H1 (cell line): ENCODE data around the gene TMX3. TPM values are rescaled to one million over a fixed set of nuclear protein-coding genes. Genes with fewer than 3 reads are reported as not detected.

Experiments
- CTCF ChIA-PET: fragments of 300-600 bp; sonication (Branson Sonifier 250); formaldehyde crosslinking; loops from one replicate; lab custom pipeline; 2021; ENCODE audit not compliant: partially characterized antibody; lab: Charles Lee
- POLR2A ChIA-PET: fragments of 300-600 bp; sonication (Branson Sonifier 250); formaldehyde crosslinking; loops from one replicate; lab custom pipeline; 2021; ENCODE audit warnings: inconsistent platforms; ENCODE audit not compliant: partially characterized antibody; lab: Charles Lee
- DNase-seq, 2 experiments: peaks; one replicate each; pipeline versions ENCODE4 v3.0.0 to v3.0.0-alpha.2; 2010 to 2022; ENCODE audit warnings: low spot score in 2 of 2, low read depth in 1 of 2, mixed read lengths in 1 of 2
- FAIRE-seq: peaks from 2 replicates; lab custom pipeline; 2011; peaks lifted over from hg19 to GRCh38; lab: Jason Lieb, UNC
- H2AFZ ChIP-seq: 2 replicates; pipeline ENCODE4 v1.8.1; 2012; ENCODE audit warnings: low read length, inconsistent platforms
- H2AK5ac ChIP-seq: 2 replicates; pipeline ENCODE4 v1.6.1; 2013; ENCODE audit warnings: low read depth, low read length
- H2BK120ac ChIP-seq: replicated peaks from 2 replicates; pipeline ENCODE3; 2013; ENCODE audit warnings: low read depth, low read length, inconsistent platforms
- H2BK12ac ChIP-seq: 2 replicates; pipeline ENCODE4 v1.6.1; 2013; ENCODE audit warnings: low read depth, low read length
- H2BK15ac ChIP-seq: 2 replicates; pipeline ENCODE4 v1.6.1; 2013; ENCODE audit warnings: low read length
- H2BK20ac ChIP-seq: 2 replicates; pipeline ENCODE4 v1.6.1; 2013; ENCODE audit warnings: low read length
- H2BK5ac ChIP-seq: 2 replicates; pipeline ENCODE4 v1.6.1; 2013; ENCODE audit warnings: low read depth, low read length
- H3K14ac ChIP-seq: 2 replicates; pipeline ENCODE4 v1.6.1; 2013; ENCODE audit warnings: inconsistent platforms; ENCODE audit not compliant: insufficient read length
- H3K18ac ChIP-seq: 2 replicates; pipeline ENCODE4 v1.6.1; 2013; ENCODE audit warnings: low read length; ENCODE audit errors: extremely low read depth
- H3K23ac ChIP-seq: 2 replicates; pipeline ENCODE4 v1.6.1; 2013; ENCODE audit warnings: inconsistent platforms; ENCODE audit not compliant: insufficient read length
- H3K23me2 ChIP-seq: 2 replicates; pipeline ENCODE4 v1.6.1; 2013; ENCODE audit warnings: low read depth, low read length
- H3K27ac ChIP-seq: 2 replicates; pipeline ENCODE4 v1.6.1; 2011; ENCODE audit warnings: low read depth, low read length, inconsistent platforms
- H3K27me3 ChIP-seq, 4 experiments: replicated peaks in 1 of 4; 1 replicate in 1 of 4; 2 replicates in 3 of 4; pipeline versions ENCODE4 v1.6.1 to v1.8.1; 2011 to 2013; ENCODE audit warnings: low read length in 3 of 4, mild to moderate bottlenecking in 3 of 4, inconsistent platforms in 2 of 4, mixed read lengths in 2 of 4, moderate library complexity in 1 of 4; ENCODE audit not compliant: control insufficient read depth in 3 of 4, insufficient read depth in 3 of 4; ENCODE audit errors: extremely low read depth in 1 of 4
- H3K36me3 ChIP-seq, 4 experiments: 2 replicates each; pipeline versions ENCODE4 v1.6.1 to v1.8.1; 2011 to 2013; ENCODE audit warnings: mild to moderate bottlenecking in 4 of 4, low read length in 3 of 4, moderate library complexity in 2 of 4, control low read depth in 1 of 4, inconsistent platforms in 1 of 4; ENCODE audit not compliant: insufficient read depth in 4 of 4, control insufficient read depth in 2 of 4
- H3K4ac ChIP-seq: replicated peaks from 2 replicates; pipeline ENCODE3; 2013; ENCODE audit warnings: low read length, low read depth, mixed read lengths, inconsistent platforms; ENCODE audit not compliant: insufficient read length
- H3K4me1 ChIP-seq, 4 experiments: replicated peaks in 1 of 4; 1 replicate in 1 of 4; 2 replicates in 3 of 4; pipeline versions ENCODE4 v1.6.1 to v1.8.1; 2011 to 2013; ENCODE audit warnings: low read length in 3 of 4, inconsistent platforms in 2 of 4, mixed read lengths in 1 of 4; ENCODE audit not compliant: insufficient read depth in 4 of 4, control insufficient read depth in 3 of 4
- H3K4me2 ChIP-seq, 2 experiments: 2 replicates each; pipeline versions ENCODE4 v1.6.1 to v1.8.1; 2011 to 2013; ENCODE audit warnings: low read depth in 2 of 2, low read length in 2 of 2, control low read depth in 1 of 2, inconsistent platforms in 1 of 2, mild to moderate bottlenecking in 1 of 2; ENCODE audit not compliant: insufficient read depth in 1 of 2
- H3K4me3 ChIP-seq, 4 experiments: fragments of 200-600, 300-600 bp in 1 of 4; sonication (generic), shearing (Covaris generic), sonication (Bioruptor Twin) in 1 of 4; 2 replicates each; pipeline versions ENCODE4 v1.5.1 to v1.8.1; 2011 to 2016; ENCODE audit warnings: low read length in 4 of 4, low read depth in 3 of 4, control low read depth in 2 of 4, inconsistent platforms in 2 of 4, mild to moderate bottlenecking in 2 of 4, mixed read lengths in 1 of 4, moderate library complexity in 1 of 4; ENCODE audit not compliant: insufficient read depth in 2 of 4; ENCODE audit errors: extremely low read depth in 1 of 4
- H3K56ac ChIP-seq: replicated peaks from 2 replicates; pipeline ENCODE3; 2013; ENCODE audit warnings: low read depth, mild to moderate bottlenecking, mixed read lengths, low read length, inconsistent platforms; ENCODE audit not compliant: insufficient read length
- H3K79me1 ChIP-seq: 2 replicates; pipeline ENCODE4 v1.6.1; 2013; ENCODE audit warnings: low read depth, low read length, control low read depth
- H3K79me2 ChIP-seq, 2 experiments: 2 replicates each; pipeline versions ENCODE4 v1.6.1 to v1.8.1; 2012 to 2013; ENCODE audit warnings: low read length in 2 of 2, mild to moderate bottlenecking in 2 of 2, inconsistent platforms in 1 of 2; ENCODE audit not compliant: insufficient read depth in 2 of 2, control insufficient read depth in 1 of 2
- H3K9ac ChIP-seq, 4 experiments: replicated peaks in 1 of 4; 1 replicate in 1 of 4; 2 replicates in 3 of 4; pipeline versions ENCODE4 v1.6.1 to v1.8.1; 2011 to 2013; ENCODE audit warnings: low read depth in 3 of 4, low read length in 3 of 4, control low read depth in 2 of 4, mild to moderate bottlenecking in 2 of 4, moderate library complexity in 2 of 4, inconsistent platforms in 1 of 4; ENCODE audit errors: extremely low read depth in 1 of 4
- H3K9me3 ChIP-seq, 2 experiments: 2 replicates each; pipeline versions ENCODE4 v1.6.1 to v1.8.1; 2012 to 2013; ENCODE audit warnings: mild to moderate bottlenecking in 2 of 2, moderate library complexity in 2 of 2, control low read depth in 1 of 2, inconsistent platforms in 1 of 2, low read depth in 1 of 2, low read length in 1 of 2, mixed read lengths in 1 of 2; ENCODE audit not compliant: insufficient read depth in 2 of 2
- H4K20me1 ChIP-seq, 2 experiments: replicated peaks in 1 of 2; 2 replicates each; pipeline versions ENCODE3 to v1.8.1; 2011 to 2013; ENCODE audit warnings: inconsistent platforms in 2 of 2, low read length in 2 of 2, mild to moderate bottlenecking in 1 of 2; ENCODE audit not compliant: insufficient read depth in 2 of 2, control insufficient read depth in 1 of 2
- H4K5ac ChIP-seq: 2 replicates; pipeline ENCODE4 v1.6.1; 2013; ENCODE audit warnings: low read length, low read depth, mixed read lengths, inconsistent platforms; ENCODE audit not compliant: insufficient read length
- H4K8ac ChIP-seq: 2 replicates; pipeline ENCODE4 v1.8.0; 2013; ENCODE audit warnings: mild to moderate bottlenecking, moderate library complexity, low read length, inconsistent platforms; ENCODE audit not compliant: insufficient read depth; ENCODE audit errors: extremely low read depth
- H4K91ac ChIP-seq: replicated peaks from 2 replicates; pipeline ENCODE3; 2013; ENCODE audit warnings: low read length, mixed read lengths, inconsistent platforms; ENCODE audit not compliant: insufficient read length
- KDM1A ChIP-seq: fragments of 200-600, 300-600 bp; sonication (generic); IDR thresholded peaks from 2 replicates; pipeline ENCODE4 v1.7.1; 2016; ENCODE audit warnings: mild to moderate bottlenecking, low read length, borderline replicate concordance
- SIN3A ChIP-seq, 2 experiments: IDR thresholded peaks in 1 of 2; conservative IDR thresholded peaks in 1 of 2; 2 replicates each; pipeline ENCODE4 v1.6.1; 2011 to 2012; ENCODE audit warnings: low read length in 2 of 2, improper control_type of control experiment in 1 of 2, low read depth in 1 of 2, mild to moderate bottlenecking in 1 of 2
- WGBS, 2 experiments: shearing (Covaris generic) in 1 of 2; methylation state at CpG; one replicate each; pipeline versions ENCODE4 v1.1.6 to v1.1.7; 2013 to 2015; ENCODE audit warnings: low lambda C conversion rate in 2 of 2, mixed read lengths in 2 of 2, inconsistent platforms in 1 of 2, low coverage in 1 of 2, missing lambda C conversion rate in 1 of 2; ENCODE audit not compliant: insufficient replicate concordance in 2 of 2, insufficient coverage in 1 of 2, insufficient read length in 1 of 2; ENCODE audit errors: extremely low coverage in 1 of 2, missing lambda C conversion rate in 1 of 2; 5-methylcytosine and 5-hydroxymethylcytosine counted together
- polyA plus RNA-seq, 7 experiments: library from polyadenylated mRNA; depleted of rRNA in 3 of 7; stranded (reverse) in 5 of 7; unstranded in 2 of 7; fragments of >200 nt in 5 of 7; fragments of 200-250 nt in 2 of 7; gene quantifications; 1 replicate in 5 of 7; 2 replicates in 1 of 7; 4 replicates in 1 of 7; pipeline versions ENCODE4 v1.2.1 to v1.2.3, GENCODE V29; 2011 to 2013; ENCODE audit warnings: missing spikeins in 2 of 7, mixed read lengths in 2 of 7
- total RNA-seq: library from RNA; stranded (reverse); fragmentation: NEBNext Ultra II Directional; extraction: Animal tissue kit (Norgen Biotek cat#: 25700); gene quantifications from 2 replicates; pipeline ENCODE4 v1.2.1, GENCODE V29; 2021

The TMX3 gene
- total and polyA plus RNA-seq, 2 of the 8 experiments (the other 6 are each of a cell fraction or from before 2014, with no cell fraction given): 12.6 to 29.0 TPM

DNA sequence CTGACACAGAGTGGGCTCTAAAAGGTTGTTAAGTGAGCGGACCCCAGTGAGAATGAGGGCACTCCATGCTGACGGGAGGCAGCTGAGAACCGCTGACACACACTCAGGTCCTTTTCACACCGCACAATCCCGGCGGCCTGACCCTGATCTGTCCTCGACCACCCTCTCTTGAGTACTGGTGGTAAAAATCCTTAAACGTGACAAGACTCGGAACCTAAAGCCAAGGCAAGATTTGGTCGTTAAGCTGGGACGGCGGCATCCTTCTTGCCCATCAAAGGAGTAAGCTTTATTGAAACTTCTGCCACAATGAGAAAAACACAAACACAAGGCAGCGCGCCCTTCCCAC lies 569 bp downstream of the TMX3 start:
- Histone ChIP-seq H3K18ac (peak overlapping the region; percentile 83; the same call in 1 of the 2 replicates), H3K4me2 (peak overlapping the region; percentile 79 to 92), H3K79me1 (0 out of 2 replicates have a peak, but pooled peaks cover 2% of the 10 kb centered on the region), H3K4ac (no peak overlapping the region), H3K14ac (no peak overlapping the region), H3K56ac (no peak overlapping the region), H3K4me1 (peaks cover 0 to 3% (median 1%) of the 10 kb centered on the region in 4 experiments; a peak in 2 of 7 replicates), H3K27me3 (no peaks in the 10 kb centered on the region), H4K8ac (no peak overlapping the region), H4K20me1 (peaks cover 0 to 6% of the 10 kb centered on the region in 2 experiments), H2BK120ac (no peak overlapping the region), H3K9ac (peak overlapping the region; percentile 56 to 77 (median 70)), H2BK5ac (peak overlapping the region; percentile 56; the same call in 1 of the 2 replicates), H2BK20ac (no peak overlapping the region), H4K5ac (no peak overlapping the region), H2BK15ac (no peak overlapping the region), H3K23me2 (peaks cover 9% of the 10 kb centered on the region; the same call in 1 of the 2 replicates), H2AK5ac (0 out of 2 replicates have a peak overlapping the region, but pooled peaks have one; percentile 54), H4K91ac (no peak overlapping the region), H3K23ac (no peak overlapping the region), H3K36me3 (peaks cover 4 to 30% (median 15%) of the 10 kb centered on the region in 4 experiments), H3K79me2 (peaks cover 0 to 31% of the 10 kb centered on the region in 2 experiments; a peak in 2 of 4 replicates), H3K4me3 (peak overlapping the region; percentile 88 to 94 (median 92)), H2BK12ac (0 out of 2 replicates have a peak overlapping the region, but pooled peaks have one; percentile 64)
- CTCF ChIA-PET: no interaction called here
- POLR2A ChIA-PET: interaction anchor here (0.6 to 1.0 kb wide), 3 partner anchors 12 to 25 kb away, joined by 3 read pairs; no protein-coding TSS in a partner anchor
- DNase-seq (peak in 1 of 2 experiments; percentile 48), FAIRE-seq (no peak)
- 1% methylated on average over 14 of the region's 14 CpGs; no CpG with 5 or more reads in 1 of the 2 experiments for WGBS, 2 experiments
- TF ChIP-seq SIN3A (conservative IDR thresholded peaks at IDR 0.05 in 1 of 2, IDR thresholded peaks at IDR 0.05 in 1 of 2; ENCODE audit: low read depth in 1 of 2, low read length in 2 of 2) (0 out of 4 replicates have a peak, but pooled peaks of 1 of the 2 experiments have one; percentile 27), KDM1A (no peak)
- TF ChIP-seq, all 59 proteins: peak for 1
- Histone ChIP-seq H2AFZ (peak overlapping the region; percentile 86; the same call in 1 of the 2 replicates), H3K27ac (no peak overlapping the region), H3K9me3 (no peaks in the 10 kb centered on the region)
